Cardiac muscle cell (in vitro differentiated cells and primary cell): ENCODE data around the gene BLM. TPM values are rescaled to one million over a fixed set of nuclear protein-coding genes. Genes with fewer than 3 reads are reported as not detected.

ENCODE experiments used
- DNase-seq, 2 donors: peaks; one replicate each; pipeline versions ENCODE4 v3.0.0 to v3.0.0-alpha.2; 2010 to 2017; ENCODE audit warnings: low read depth in 1 of 2, low spot score in 1 of 2
- H3K27ac ChIP-seq: fragments of 200-600 bp; sonication (generic); 2 replicates; pipeline ENCODE4 v1.5.1; 2016
- H3K27me3 ChIP-seq: fragments of 200-600 bp; sonication (generic); 2 replicates; pipeline ENCODE4 v1.6.0; 2016; ENCODE audit warnings: control low read depth
- H3K36me3 ChIP-seq: fragments of 200-600 bp; sonication (generic); 2 replicates; pipeline ENCODE4 v1.5.1; 2016; ENCODE audit warnings: control low read depth
- H3K4me1 ChIP-seq: fragments of 200-600 bp; sonication (generic); 2 replicates; pipeline ENCODE4 v1.8.1; 2017; ENCODE audit warnings: low read depth, mild to moderate bottlenecking, mixed run types
- H3K4me3 ChIP-seq: fragments of 200-600 bp; sonication (generic); 2 replicates; pipeline ENCODE4 v1.5.1; 2016; ENCODE audit warnings: mild to moderate bottlenecking
- H3K9me3 ChIP-seq: fragments of 200-600 bp; sonication (generic); 2 replicates; pipeline ENCODE4 v1.5.1; 2017; ENCODE audit warnings: low read depth, mild to moderate bottlenecking, control low read depth
- CTCF ChIP-seq: IDR thresholded peaks from 2 replicates; pipeline ENCODE4 v1.5.1; 2012; ENCODE audit warnings: low read depth, mild to moderate bottlenecking, low read length
- polyA plus RNA-seq: library from polyadenylated mRNA; unstranded; fragments of >200 nt; fragmentation: Nextera tagmentation; extraction: Ambion mirVana; gene quantifications from 2 replicates; pipeline ENCODE4 v1.2.1, GENCODE V29; 2016
- total RNA-seq: library from RNA; depleted of rRNA; stranded (reverse); fragments of >200 nt; gene quantifications from 2 replicates; pipeline ENCODE4 v1.2.3, GENCODE V29; 2016

Gene BLM
- total and polyA plus RNA-seq, 2 experiments from 2014 or later = 2.6 to 6.3 TPM

GRCh38 chr15:90743407-90743806 is 26.3 kb downstream of the BLM start:
- no peak for DNase-seq
- no peak overlapping the region for H3K4me3 ChIP-seq
- H3K27ac ChIP-seq = no peak overlapping the region
- no peaks in the 10 kb centered on the region for H3K9me3 ChIP-seq
- H3K27me3 ChIP-seq = no peaks in the 10 kb centered on the region
- H3K4me1 ChIP-seq = no peaks in the 10 kb centered on the region
- H3K36me3 ChIP-seq = no peaks in the 10 kb centered on the region
- no peak for TF ChIP-seq CTCF

- Histone ChIP-seq H3K4me1 (no peaks in the 10 kb centered on the region), H3K27ac (no peak overlapping the region), H3K36me3 (no peaks in the 10 kb centered on the region), H3K27me3 (no peaks in the 10 kb centered on the region), H3K4me3 (no peak overlapping the region), H3K9me3 (no peaks in the 10 kb centered on the region)
- no peak for DNase-seq
- TF ChIP-seq CTCF = no peak
Observed at GRCh38 chr15:90744759-90745402, 27.7 kb downstream of the BLM start.

GRCh38 chr15:90749754-90750153 is 32.6 kb downstream of the BLM start:
- Histone ChIP-seq H3K27ac (no peak overlapping the region), H3K4me3 (no peak overlapping the region), H3K36me3 (no peaks in the 10 kb centered on the region), H3K9me3 (no peaks in the 10 kb centered on the region), H3K4me1 (no peaks in the 10 kb centered on the region), H3K27me3 (no peaks in the 10 kb centered on the region)
- DNase-seq = no peak
- TF ChIP-seq CTCF = no peak

GRCh38 chr15:90750186-90750585 is 33.0 kb downstream of the BLM start:
- H3K27ac ChIP-seq = no peak overlapping the region
- no peak for DNase-seq
- no peak for TF ChIP-seq CTCF
- no peaks in the 10 kb centered on the region for H3K4me1 ChIP-seq
- H3K4me3 ChIP-seq = no peak overlapping the region
- H3K36me3 ChIP-seq = no peaks in the 10 kb centered on the region
- H3K9me3 ChIP-seq = no peaks in the 10 kb centered on the region
- no peaks in the 10 kb centered on the region for H3K27me3 ChIP-seq

GRCh38 chr15:90751300-90751825 is 34.2 kb downstream of the BLM start:
- H3K27me3 ChIP-seq = no peaks in the 10 kb centered on the region
- DNase-seq = no peak
- TF ChIP-seq CTCF = no peak
- no peaks in the 10 kb centered on the region for H3K9me3 ChIP-seq
- H3K27ac ChIP-seq = no peak overlapping the region
- no peak overlapping the region for H3K4me3 ChIP-seq
- H3K36me3 ChIP-seq = no peaks in the 10 kb centered on the region
- no peaks in the 10 kb centered on the region for H3K4me1 ChIP-seq
